ENCODE measurements around the gene ADAM8. TPM values are rescaled to one million over a fixed set of nuclear protein-coding genes. Genes with fewer than 3 reads are reported as not detected.

Gene ADAM8
- total RNA-seq, 2 experiments from 2014 or later, result 124 to 176 TPM

GRCh38 chr10:133279326-133280226 is 2.9 kb upstream of the ADAM8 start:
- peaks cover 16% of the 10 kb centered on the region for H3K36me3 Mint-ChIP-seq (ENCODE audit: low read depth)

GRCh38 chr10:133278577-133279265 is 2.1 kb upstream of the ADAM8 start:
- H3K27me3 Mint-ChIP-seq, result no peaks in the 10 kb centered on the region
- peaks cover 19% of the 10 kb centered on the region for H3K4me1 Mint-ChIP-seq
- DNase-seq, result peak; percentile 68
- peaks cover 14% of the 10 kb centered on the region for H3K36me3 Mint-ChIP-seq (ENCODE audit: low read depth)
- ChIA-PET CTCF (interaction anchor here (0.8 to 2.2 kb wide), 4 partner anchors 9 to 135 kb away, joined by 3 to 9 read pairs (median 6); no protein-coding TSS in a partner anchor), POLR2A (interaction anchor here (0.9 kb wide), 1 partner anchor 19 kb away, joined by 3 read pairs; no protein-coding TSS in a partner anchor)
- ATAC-seq, result peak; percentile 7
- peak overlapping the region; percentile 29 for H3K27ac Mint-ChIP-seq
- H3K9me3 Mint-ChIP-seq (ENCODE audit: low read depth), result no peaks in the 10 kb centered on the region
- peak overlapping the region; percentile 46 for H3K4me3 Mint-ChIP-seq
- intact Hi-C loops (cut with DNase I, micrococcal nuclease), result no loop called here

More at GRCh38 chr10:133279326-133280226, 2.9 kb upstream of the ADAM8 start:
- DNase-seq (no peak), ATAC-seq (no peak)
- intact Hi-C loops (cut with DNase I, micrococcal nuclease), result no loop called here
- Mint-ChIP-seq H3K27me3 (no peaks in the 10 kb centered on the region), H3K9me3 (ENCODE audit: low read depth) (no peaks in the 10 kb centered on the region), H3K27ac (no peak overlapping the region), H3K4me1 (peaks cover 17% of the 10 kb centered on the region), H3K4me3 (no peak overlapping the region)
- CTCF ChIA-PET, result interaction anchor here (0.6 to 2.2 kb wide), 3 partner anchors 28 to 375 kb away, joined by 3 to 9 read pairs (median 6); no protein-coding TSS in a partner anchor
- POLR2A ChIA-PET, result no interaction called here

- H3K27ac Mint-ChIP-seq, result peak overlapping the region; percentile 24
- no peaks in the 10 kb centered on the region for H3K9me3 Mint-ChIP-seq (ENCODE audit: low read depth)
- H3K4me1 Mint-ChIP-seq, result peaks cover 19% of the 10 kb centered on the region
- ChIA-PET POLR2A (interaction anchor here (0.9 kb wide), 1 partner anchor 19 kb away, joined by 3 read pairs; no protein-coding TSS in a partner anchor), CTCF (interaction anchor here (0.8 to 1.5 kb wide), 3 partner anchors 10 to 26 kb away, joined by 3 to 6 read pairs (median 4); no protein-coding TSS in a partner anchor)
- intact Hi-C loops (cut with DNase I, micrococcal nuclease), result no loop called here
- peaks cover 14% of the 10 kb centered on the region for H3K36me3 Mint-ChIP-seq (ENCODE audit: low read depth)
- no peak for ATAC-seq
- no peaks in the 10 kb centered on the region for H3K27me3 Mint-ChIP-seq
- DNase-seq, result no peak
- peak overlapping the region; percentile 46 for H3K4me3 Mint-ChIP-seq
Observed at GRCh38 chr10:133277993-133278576, 1.4 kb upstream of the ADAM8 start.

GRCh38 chr10:133277277-133277992 is 767 bp upstream of the ADAM8 start:
- Mint-ChIP-seq H3K27me3 (no peaks in the 10 kb centered on the region), H3K4me3 (peak overlapping the region; percentile 4), H3K9me3 (ENCODE audit: low read depth) (no peaks in the 10 kb centered on the region), H3K36me3 (ENCODE audit: low read depth) (peaks cover 15% of the 10 kb centered on the region), H3K4me1 (peaks cover 19% of the 10 kb centered on the region), H3K27ac (no peak overlapping the region)
- ATAC-seq (no peak), DNase-seq (no peak)
- CTCF ChIA-PET, result interaction anchor here (1.2 to 1.5 kb wide), 2 partner anchors 20 to 26 kb away, joined by 4 to 6 read pairs; no protein-coding TSS in a partner anchor
- intact Hi-C loops (cut with DNase I, micrococcal nuclease), result no loop called here
- POLR2A ChIA-PET, result no interaction called here

GRCh38 chr10:133276100-133276434 is 601 bp downstream of the ADAM8 start:
- H3K27me3 Mint-ChIP-seq, result no peaks in the 10 kb centered on the region

GRCh38 chr10:133275684-133276092 is 980 bp downstream of the ADAM8 start:
- Mint-ChIP-seq H3K9me3 (ENCODE audit: low read depth) (no peaks in the 10 kb centered on the region), H3K27ac (peak overlapping the region; percentile 90), H3K4me3 (peak overlapping the region; percentile 92), H3K27me3 (no peaks in the 10 kb centered on the region), H3K36me3 (ENCODE audit: low read depth) (peaks cover 20% of the 10 kb centered on the region), H3K4me1 (peaks cover 19% of the 10 kb centered on the region)
- DNase-seq (peak; percentile 75), ATAC-seq (peak; percentile 45)
- ChIA-PET POLR2A (interaction anchor here (0.7 to 2.0 kb wide), 5 partner anchors 12 to 82 kb away, joined by 4 to 13 read pairs (median 5); partner anchors contain the start of gene FUOM), CTCF (interaction anchor here (0.6 to 2.2 kb wide), 8 partner anchors 10 to 38 kb away, joined by 3 to 12 read pairs (median 6); no protein-coding TSS in a partner anchor)
- intact Hi-C loops (cut with DNase I, micrococcal nuclease), result loop anchor here (1.0 to 2.0 kb wide), 7 partner anchors 14 to 131 kb away; partner anchors contain the start of genes TUBGCP2 (in 2 of the 2), ZNF511 (in 2 of the 2), ECHS1 (in 1 of the 2) and FUOM (in 1 of the 2)

More at GRCh38 chr10:133276100-133276434, 601 bp downstream of the ADAM8 start:
- intact Hi-C loops (cut with DNase I, micrococcal nuclease), result loop anchor here in 1 of 2 experiments (1.0 kb wide), 1 partner anchor 82 kb away; the partner anchor contains the start of gene FUOM
- Mint-ChIP-seq H3K4me1 (peaks cover 19% of the 10 kb centered on the region), H3K27ac (peak overlapping the region; percentile 90), H3K36me3 (ENCODE audit: low read depth) (peaks cover 17% of the 10 kb centered on the region), H3K9me3 (ENCODE audit: low read depth) (no peaks in the 10 kb centered on the region), H3K4me3 (peak overlapping the region; percentile 92)
- ATAC-seq, result peak; percentile 1
- ChIA-PET POLR2A (interaction anchor here (0.7 to 2.0 kb wide), 3 partner anchors 15 to 82 kb away, joined by 4 to 8 read pairs (median 4); partner anchors contain the start of gene FUOM), CTCF (interaction anchor here (0.6 to 2.2 kb wide), 6 partner anchors 10 to 38 kb away, joined by 3 to 12 read pairs (median 4); no protein-coding TSS in a partner anchor)
- DNase-seq, result no peak

GRCh38 chr10:133274751-133275683 is 1.7 kb downstream of the ADAM8 start:
- no peaks in the 10 kb centered on the region for H3K27me3 Mint-ChIP-seq
- H3K36me3 Mint-ChIP-seq (ENCODE audit: low read depth), result peaks cover 23% of the 10 kb centered on the region
- peaks cover 19% of the 10 kb centered on the region for H3K4me1 Mint-ChIP-seq
- POLR2A ChIA-PET, result interaction anchor here (0.5 to 2.0 kb wide), 4 partner anchors 9 to 16 kb away, joined by 3 to 13 read pairs (median 6); no protein-coding TSS in a partner anchor
- ATAC-seq (peak; percentile 64), DNase-seq (peak; percentile 92)
- peak overlapping the region; percentile 90 for H3K27ac Mint-ChIP-seq
- no peaks in the 10 kb centered on the region for H3K9me3 Mint-ChIP-seq (ENCODE audit: low read depth)
- CTCF ChIA-PET, result interaction anchor here (1.1 to 2.2 kb wide), 7 partner anchors 11 to 32 kb away, joined by 3 to 12 read pairs (median 6); no protein-coding TSS in a partner anchor
- intact Hi-C loops (cut with DNase I, micrococcal nuclease), result loop anchor here (1.0 to 2.0 kb wide), 6 partner anchors 14 to 131 kb away; partner anchors contain the start of genes TUBGCP2 (in 2 of the 2), ZNF511 (in 2 of the 2), ECHS1 (in 1 of the 2) and PAOX (in 1 of the 2)
- H3K4me3 Mint-ChIP-seq, result peak overlapping the region; percentile 92

GRCh38 chr10:133273534-133274143 is 3.0 kb downstream of the ADAM8 start:
- intact Hi-C loops (cut with DNase I, micrococcal nuclease), result loop anchor here in 1 of 2 experiments (2.0 kb wide), 1 partner anchor 129 kb away; no protein-coding TSS in a partner anchor
- ChIA-PET CTCF (no interaction called here), POLR2A (no interaction called here)
- H3K27me3 Mint-ChIP-seq, result no peaks in the 10 kb centered on the region
- DNase-seq (no peak), ATAC-seq (no peak)
- H3K4me3 Mint-ChIP-seq, result no peak overlapping the region
- H3K9me3 Mint-ChIP-seq (ENCODE audit: low read depth), result no peaks in the 10 kb centered on the region
- no peak overlapping the region for H3K27ac Mint-ChIP-seq
- H3K36me3 Mint-ChIP-seq (ENCODE audit: low read depth), result peaks cover 22% of the 10 kb centered on the region
- peaks cover 12% of the 10 kb centered on the region for H3K4me1 Mint-ChIP-seq

GRCh38 chr10:133272964-133273420 is 3.7 kb downstream of the ADAM8 start:
- peaks cover 6% of the 10 kb centered on the region for H3K4me1 Mint-ChIP-seq
- DNase-seq (no peak), ATAC-seq (no peak)
- POLR2A ChIA-PET, result no interaction called here
- CTCF ChIA-PET, result no interaction called here
- intact Hi-C loops (cut with DNase I, micrococcal nuclease), result no loop called here
- no peak overlapping the region for H3K27ac Mint-ChIP-seq
- no peak overlapping the region for H3K4me3 Mint-ChIP-seq
- no peaks in the 10 kb centered on the region for H3K27me3 Mint-ChIP-seq
- H3K36me3 Mint-ChIP-seq (ENCODE audit: low read depth), result peaks cover 22% of the 10 kb centered on the region
- no peaks in the 10 kb centered on the region for H3K9me3 Mint-ChIP-seq (ENCODE audit: low read depth)
